Cardiac fibroblast (primary cell): ENCODE data around the gene SLC39A11.
"Not testable (repeated sequence)": the region's sequence is repeated elsewhere in the genome, so short reads cannot be mapped to it uniquely, and the experiment has no call there.

Experiments
- DNase-seq, 2 donors: peaks; one replicate each; pipeline versions ENCODE4 v3.0.0 to v3.0.0-alpha.2; 2010; ENCODE audit warnings: low read depth in 2 of 2
- H3K4me3 ChIP-seq, 2 donors: replicated peaks in 1 of 2; 1 replicate in 1 of 2; 2 replicates in 1 of 2; pipeline ENCODE4 v1.5.1; 2011; ENCODE audit warnings: low read depth in 2 of 2, low read length in 2 of 2, mild to moderate bottlenecking in 2 of 2, moderate library complexity in 1 of 2
- CTCF ChIP-seq: IDR thresholded peaks from one replicate; pipeline ENCODE4 v1.5.1; 2011; ENCODE audit warnings: low read depth, mild to moderate bottlenecking, low read length, inconsistent platforms

SLC39A11 gene

GRCh38 chr17:73071066-73071999 lies 21.2 kb downstream of the SLC39A11 start:
- no peak overlapping the region for H3K4me3 ChIP-seq
- TF ChIP-seq CTCF: no peak

DNA sequence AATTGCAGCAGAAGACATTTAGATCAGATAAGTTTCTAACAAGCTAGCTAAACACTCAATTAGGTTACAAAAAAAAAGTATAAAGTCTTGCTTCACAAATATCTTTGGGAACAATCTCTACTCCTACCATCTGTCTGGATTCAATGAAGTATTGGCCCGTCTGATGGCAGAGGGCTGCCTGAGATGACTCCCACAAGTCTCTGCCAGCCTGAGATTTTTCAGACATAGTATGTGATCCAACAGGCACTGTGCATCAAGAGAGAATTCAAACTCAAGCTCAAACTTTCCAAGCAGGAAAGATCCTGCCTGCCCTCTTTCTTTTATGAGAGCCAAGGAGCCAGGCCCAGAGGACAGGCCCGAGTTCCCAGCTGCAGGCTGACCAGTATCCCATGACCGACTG lies 22.6 kb downstream of the SLC39A11 start:
- H3K4me3 ChIP-seq: no peak overlapping the region
- TF ChIP-seq CTCF: no peak
- DNase-seq: no peak

More at GRCh38 chr17:73071066-73071999, 21.2 kb downstream of the SLC39A11 start:
- DNase-seq: peak; percentile 34 to 45

GRCh38 chr17:73069164-73069770 lies 23.2 kb downstream of the SLC39A11 start:
- TF ChIP-seq CTCF: no peak
- H3K4me3 ChIP-seq: no peak overlapping the region
- no peak for DNase-seq

- no peak overlapping the region for H3K4me3 ChIP-seq
- DNase-seq: peak; percentile 65 to 70
- no peak for TF ChIP-seq CTCF
These were observed 23.9 kb downstream of the SLC39A11 start for GRCh38 chr17:73068322-73069153.

DNA sequence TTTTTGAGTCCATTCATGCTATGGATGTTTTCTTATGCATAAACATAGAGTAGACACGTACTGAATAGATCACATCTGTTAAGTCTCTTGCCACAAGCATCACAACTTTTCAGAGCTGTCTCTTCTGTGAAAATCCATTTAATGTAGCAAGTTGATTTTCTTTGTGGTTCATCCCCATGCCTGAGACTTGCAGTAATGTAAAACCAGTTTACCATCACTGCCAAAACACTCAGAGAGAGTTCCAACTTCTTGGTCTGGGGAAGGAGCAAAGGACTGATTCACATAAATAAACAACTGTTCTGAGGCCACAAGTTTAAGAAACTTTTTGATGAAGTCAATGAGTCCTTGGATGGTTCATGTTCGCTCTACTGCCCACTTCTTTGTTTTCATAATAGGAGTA lies 24.8 kb downstream of the SLC39A11 start:
- peak; percentile 54 to 81 for DNase-seq
- H3K4me3 ChIP-seq: not testable (repeated sequence)

DNA sequence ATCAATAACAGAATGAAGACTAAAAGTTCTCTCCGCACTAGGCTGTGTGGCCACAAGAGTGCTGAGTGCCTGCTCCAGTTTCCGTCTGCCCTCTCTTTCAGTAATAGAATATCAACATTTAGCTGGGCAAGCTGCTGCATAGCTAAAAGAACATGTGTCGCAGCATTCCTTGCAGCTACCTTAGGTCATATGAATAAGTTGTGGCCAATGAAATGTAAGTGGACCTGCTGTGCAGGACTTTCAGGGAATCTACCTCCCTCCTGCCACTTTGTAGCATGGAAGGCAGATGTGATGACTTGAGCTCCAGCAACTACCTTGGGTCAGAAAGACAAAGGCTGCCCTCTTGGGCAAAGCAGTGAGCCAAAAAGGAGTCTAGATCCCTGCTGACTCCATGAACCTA lies 25.4 kb downstream of the SLC39A11 start:
- H3K4me3 ChIP-seq: no peak overlapping the region
- no peak for DNase-seq
- TF ChIP-seq CTCF: no peak
